Heart right ventricle (tissue), 16 donors: Measurements from ENCODE around the gene MSH4. TPM values are rescaled to one million over a fixed set of nuclear protein-coding genes. Genes with fewer than 3 reads are reported as not detected.

Experiments
- ATAC-seq, 8 donors: fragments of 200-7000 bp; cut with Tn5 transposase; one replicate each; pipeline ENCODE4 v1.9.1; 2020; ENCODE audit warnings: mild to moderate bottlenecking in 8 of 8, moderate library complexity in 8 of 8, moderate number of reproducible peaks in 1 of 8
- DNase-seq, 2 donors: peaks; one replicate each; pipeline ENCODE4 v3.0.0-alpha.2; 2020
- H3K27ac ChIP-seq, 10 donors: fragments of 200-600 bp; sonication (generic) in 2 of 10; one replicate each; pipeline versions ENCODE4 v1.5.0 to v1.8.0; 2020 to 2022; ENCODE audit warnings: mild to moderate bottlenecking in 3 of 10
- H3K27me3 ChIP-seq, 7 donors: fragments of 200-600 bp; one replicate each; pipeline ENCODE4 v1.8.0; 2021 to 2022; ENCODE audit warnings: mild to moderate bottlenecking in 2 of 7
- H3K36me3 ChIP-seq, 9 donors: fragments of 200-600 bp; sonication (generic) in 1 of 9; one replicate each; pipeline versions ENCODE4 v1.5.0 to v1.8.0; 2020 to 2022; ENCODE audit warnings: mild to moderate bottlenecking in 2 of 9
- H3K4me1 ChIP-seq, 9 donors: fragments of 200-600 bp; sonication (generic) in 1 of 9; one replicate each; pipeline versions ENCODE4 v1.5.0 to v1.8.0; 2020 to 2022; ENCODE audit warnings: mild to moderate bottlenecking in 4 of 9
- H3K4me3 ChIP-seq, 10 donors: fragments of 200-600 bp; sonication (generic) in 2 of 10; one replicate each; pipeline versions ENCODE4 v1.5.0 to v1.8.0; 2020 to 2022; ENCODE audit warnings: mild to moderate bottlenecking in 7 of 10, moderate library complexity in 2 of 10
- H3K9me3 ChIP-seq, 11 donors: fragments of 200-600 bp in 10 of 11; sonication (generic) in 2 of 11; one replicate each; pipeline versions ENCODE4 v1.5.0 to v1.8.0; 2013 to 2022; ENCODE audit warnings: mild to moderate bottlenecking in 2 of 11, control low read depth in 1 of 11, moderate library complexity in 1 of 11
- CTCF ChIP-seq, 9 donors: fragments of 200-600 bp; sonication (generic) in 2 of 9; IDR thresholded peaks; one replicate each; pipeline versions ENCODE4 v1.5.0 to v1.8.0; 2021 to 2022; ENCODE audit warnings: antibody characterized with exemption in 9 of 9, mild to moderate bottlenecking in 5 of 9, moderate library complexity in 1 of 9
- WGBS, 2 donors: extraction: QIAGEN DNeasy Blood & Tissue Kit; methylation state at CpG; one replicate each; pipeline ENCODE4 v1.1.7; 2013; ENCODE audit warnings: inconsistent platforms in 1 of 2; 5-methylcytosine and 5-hydroxymethylcytosine counted together
- intact Hi-C, 10 donors: fragments of 100-400 bp; cut with DNase I; formaldehyde crosslinking; loops; one replicate each; pipeline versions ENCODE4 v1.11.1 to v1.14.2; 2022
- polyA plus RNA-seq, 2 donors: library from polyadenylated mRNA; stranded (reverse); fragments of 200-250 nt; gene quantifications; one replicate each; pipeline ENCODE4 v1.2.3, GENCODE V29; 2013
- total RNA-seq, 10 donors: library from RNA; stranded (reverse); fragmentation: NEBNext Ultra II Directional in 3 of 10; extraction: Animal tissue kit (Norgen Biotek cat#: 25700) in 3 of 10; gene quantifications; one replicate each; pipeline versions ENCODE4 v1.2.1 to v1.2.4, GENCODE V29; 2021 to 2023
- donor health status: Arrhythmogenic right ventricular cardiomyopathy.
- donor health status: ischemic (EF 13 %, LVEDD 7.1; RV severe dilation, severe dysfunction).
- donor health status: healthy with polysubstance abuse.
- donor health status: DM: no; HTN: yes; CAD: no.
- donor health status: DM: no; HTN: no; CAD: no.
- donor health status: ischemic (EF 25% LVEDD 6.9; RV normal size, moderate dysfunction).
- donor health status: ischemic (EF 25% LVEDD 5.7; RV mildly dilated, moderate dysfunction).
- donor health status: healthy.
- donor health status: DM: yes; HTN: yes; CAD: no.
- donor health status: Ischemic cardiomyopathy.
- donor health status: ischemic (EF 35%, LVEDD 5.7; RV mildly dilated, moderate dysfunction).
- donor health status: nonischemic (EF 11% LVEDD 7.7; RV severe dilation, severe dysfunction).
- donor health status: DM: yes; HTN: yes; CAD: no.
- donor health status: PGD.
- donor health status: ischemic (EF 29% LVEDD 5.4; RV normal size, mild dysfunction).
- donor health status: nonischemic (EF 23%, LVEDD 6.1; RV moderate dilation, normal function).

MSH4 gene
- total and polyA plus RNA-seq, 12 donors, result 0.12 to 0.88 (median 0.33) TPM

- intact Hi-C loops, result no loop called here
Measured at GRCh38 chr1:75952016-75952415, 155.3 kb downstream of the MSH4 start.

GRCh38 chr1:75953461-75953860 lies 156.8 kb downstream of the MSH4 start:
- WGBS, 2 donors, result 85 to 89% methylated on average over 4 of the region's 4 CpGs
- ATAC-seq (no peak), DNase-seq (no peak)
- Histone ChIP-seq H3K4me3 (no peak overlapping the region), H3K27me3 (no peaks in the 10 kb centered on the region), H3K9me3 (no peaks in the 10 kb centered on the region), H3K27ac (no peak overlapping the region), H3K36me3 (no peaks in the 10 kb centered on the region), H3K4me1 (no peaks in the 10 kb centered on the region)
- intact Hi-C loops, result no loop called here
- TF ChIP-seq CTCF (IDR thresholded peaks at IDR 0.05), result no peak

More at GRCh38 chr1:75952016-75952415, 155.3 kb downstream of the MSH4 start:
- 70 to 82% methylated on average over 1 of the region's 1 CpG for WGBS, 2 donors
- H3K27ac ChIP-seq, result no peak overlapping the region
- H3K4me1 ChIP-seq, result no peaks in the 10 kb centered on the region
- no peaks in the 10 kb centered on the region for H3K36me3 ChIP-seq
- H3K4me3 ChIP-seq, result no peak overlapping the region
- no peak for TF ChIP-seq CTCF (IDR thresholded peaks at IDR 0.05)
- H3K9me3 ChIP-seq, result peaks cover 0 to 1% (median 0%) of the 10 kb centered on the region in 11 donors
- no peaks in the 10 kb centered on the region for H3K27me3 ChIP-seq
- no peak for DNase-seq
- no peak for ATAC-seq

- Histone ChIP-seq H3K4me3 (no peak overlapping the region), H3K4me1 (no peaks in the 10 kb centered on the region), H3K27me3 (no peaks in the 10 kb centered on the region), H3K36me3 (no peaks in the 10 kb centered on the region), H3K9me3 (peaks cover 0 to under 1% (median 0%) of the 10 kb centered on the region in 11 donors), H3K27ac (no peak overlapping the region)
- intact Hi-C loops, result no loop called here
- DNase-seq, result no peak
- no peak for TF ChIP-seq CTCF (IDR thresholded peaks at IDR 0.05)
- no peak for ATAC-seq
Measured at GRCh38 chr1:75954586-75954985, 157.9 kb downstream of the MSH4 start.

Other genes starting within 250 kb of the MSH4 start
- 1 to 10 TPM in 7 of 10 donors, under 1 TPM in 3; 0.21 to 4.8 (median 1.5) TPM for gene SLC44A5, start 185.8 kb upstream of the MSH4 start, total RNA-seq
- 1 to 10 TPM in 1 of 2 donors, under 1 TPM in 1; 0.10 to 2.5 TPM for gene SLC44A5, start 185.8 kb upstream of the MSH4 start, polyA plus RNA-seq
- gene ACADM, start 72.2 kb upstream of the MSH4 start, total RNA-seq, result 100 to 1,000 TPM; 174 to 425 (median 360) TPM
- gene ACADM, start 72.2 kb upstream of the MSH4 start, polyA plus RNA-seq, result 10 to 100 TPM; 39.3 to 50.4 TPM
- gene RABGGTB, start 10.6 kb upstream of the MSH4 start, total RNA-seq, result 10 to 100 TPM; 48.3 to 75.7 (median 65.8) TPM
- 10 to 100 TPM; 55.6 to 58.7 TPM for gene RABGGTB, start 10.6 kb upstream of the MSH4 start, polyA plus RNA-seq
- gene ASB17, start 135.5 kb downstream of the MSH4 start, total RNA-seq, result not detected
- not detected for gene ASB17, start 135.5 kb downstream of the MSH4 start, polyA plus RNA-seq